Hematopoietic multipotent progenitor cell treated with erythropoietin and hydrocortisone succinate and interleukin-3 and kit ligand, for 17 days (in vitro differentiated cells): ENCODE data around the gene POM121C.
"Not testable (repeated sequence)": the region's sequence is repeated elsewhere in the genome, so short reads cannot be mapped to it uniquely, and the experiment has no call there.

Source experiments
- DNase-seq: peaks from one replicate; pipeline ENCODE4 v3.0.0-alpha.2; 2015; ENCODE audit warnings: low spot score

POM121C gene

DNA sequence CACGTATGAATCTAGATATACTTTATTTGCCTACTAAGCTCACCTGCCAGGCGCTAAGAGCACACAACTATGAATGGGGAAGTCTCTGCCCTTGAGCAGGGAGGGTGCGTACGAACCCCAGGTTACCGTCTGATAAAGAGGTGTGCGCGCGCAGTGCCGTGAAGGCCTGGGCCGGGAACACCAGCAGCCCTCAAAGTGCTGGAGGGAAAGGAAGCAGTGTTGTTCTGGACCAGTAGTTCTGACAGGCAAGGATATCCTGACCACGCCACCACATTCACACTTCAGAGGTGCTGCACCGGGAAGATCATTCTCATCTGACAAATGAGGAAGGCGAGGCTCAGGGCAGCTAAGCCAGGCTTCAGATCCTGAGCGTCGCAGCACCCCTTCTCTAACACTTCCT lies 62.6 kb downstream of the POM121C start:
- not testable (repeated sequence) for DNase-seq

- DNase-seq, result not testable (repeated sequence)
Measured at GRCh38 chr7:75421798-75422710, 64.0 kb downstream of the POM121C start.

DNA sequence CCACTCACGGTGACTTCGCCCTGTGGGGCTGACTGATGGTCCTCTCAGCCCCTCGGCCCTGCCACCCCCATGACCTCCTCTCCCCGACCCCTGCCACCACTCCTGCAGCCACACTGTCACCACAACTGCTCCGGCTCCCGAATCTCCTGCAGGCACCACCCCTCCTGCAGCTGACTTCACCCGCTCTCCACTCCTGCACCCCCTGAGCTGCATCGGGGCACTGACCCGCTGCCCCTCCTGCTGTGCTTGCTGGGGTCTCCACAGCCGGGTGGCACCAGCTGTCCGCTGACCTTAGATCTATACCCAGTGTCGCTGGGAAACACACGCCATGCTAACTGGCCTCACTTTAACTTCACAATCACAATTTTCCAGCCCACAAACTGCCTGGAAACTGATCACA lies 65.9 kb downstream of the POM121C start:
- not testable (repeated sequence) for DNase-seq

DNA sequence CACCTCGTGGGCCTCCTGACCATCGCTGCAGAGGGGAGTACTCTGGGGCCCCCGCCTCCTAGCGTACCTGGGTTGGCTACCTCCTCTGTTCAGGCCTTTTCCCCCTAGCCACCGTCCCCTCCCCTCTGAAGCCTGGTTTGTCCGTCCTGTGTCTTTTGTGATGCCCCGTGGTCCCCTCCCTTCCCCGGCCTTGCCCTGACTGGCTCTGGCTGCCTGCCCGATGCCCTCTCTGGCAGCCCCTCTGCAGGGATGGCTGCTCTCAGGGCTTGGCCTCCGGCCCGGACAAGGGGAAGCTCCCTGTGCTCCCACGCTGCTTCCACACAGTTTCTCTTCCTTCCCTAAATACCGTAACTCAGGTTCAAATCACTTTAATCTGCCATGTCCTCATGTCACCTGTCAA lies 66.4 kb downstream of the POM121C start:
- DNase-seq, result not testable (repeated sequence)

DNA sequence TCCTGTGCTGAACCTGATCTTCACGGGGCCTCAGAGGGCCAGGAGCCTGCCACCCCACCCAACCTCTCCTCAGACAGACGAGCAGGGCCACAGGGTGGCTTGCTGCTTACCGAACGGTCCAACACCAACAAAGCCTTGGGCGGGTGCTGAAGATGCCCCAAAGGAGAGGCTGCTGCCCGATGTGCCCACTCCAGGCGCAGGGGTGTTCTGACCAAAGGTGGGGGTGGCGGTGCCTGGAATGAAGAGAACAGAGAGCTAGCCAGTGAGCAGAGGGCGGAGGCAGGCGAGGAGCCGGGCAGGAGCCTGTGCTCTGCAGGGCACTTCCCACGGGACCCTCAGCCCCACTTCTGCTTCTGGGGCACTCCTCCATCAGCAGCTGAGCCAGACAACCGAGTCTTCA lies 66.9 kb downstream of the POM121C start:
- not testable (repeated sequence) for DNase-seq

GRCh38 chr7:75418292-75418858 lies 67.7 kb downstream of the POM121C start:
- not testable (repeated sequence) for DNase-seq

GRCh38 chr7:75416787-75417186 lies 69.3 kb downstream of the POM121C start:
- not testable (repeated sequence) for DNase-seq

DNA sequence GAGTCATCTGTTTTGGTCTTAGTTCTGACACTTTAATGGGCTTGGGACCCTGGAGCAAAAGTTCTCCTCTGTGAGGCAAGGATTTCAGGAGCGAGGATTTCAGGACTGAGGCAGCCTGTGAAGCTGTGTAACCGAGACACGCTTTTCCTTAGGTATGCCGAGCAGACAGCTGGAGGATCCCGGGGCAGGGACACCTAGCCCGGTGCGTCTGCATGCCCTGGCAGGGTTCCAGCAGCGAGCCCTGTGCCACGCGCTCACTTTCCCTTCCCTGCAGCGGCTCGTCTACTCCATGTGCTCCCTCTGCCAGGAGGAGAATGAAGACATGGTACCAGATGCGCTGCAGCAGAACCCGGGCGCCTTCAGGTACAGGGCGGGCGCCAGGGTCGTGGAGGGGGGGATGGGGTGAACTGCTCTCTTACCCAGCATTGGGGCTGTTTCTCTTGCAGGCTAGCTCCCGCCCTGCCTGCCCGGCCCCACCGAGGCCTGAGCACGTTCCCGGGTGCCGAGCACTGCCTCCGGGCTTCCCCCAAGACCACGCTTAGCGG lies 70.2 kb downstream of the POM121C start:
- not testable (repeated sequence) for DNase-seq

DNA sequence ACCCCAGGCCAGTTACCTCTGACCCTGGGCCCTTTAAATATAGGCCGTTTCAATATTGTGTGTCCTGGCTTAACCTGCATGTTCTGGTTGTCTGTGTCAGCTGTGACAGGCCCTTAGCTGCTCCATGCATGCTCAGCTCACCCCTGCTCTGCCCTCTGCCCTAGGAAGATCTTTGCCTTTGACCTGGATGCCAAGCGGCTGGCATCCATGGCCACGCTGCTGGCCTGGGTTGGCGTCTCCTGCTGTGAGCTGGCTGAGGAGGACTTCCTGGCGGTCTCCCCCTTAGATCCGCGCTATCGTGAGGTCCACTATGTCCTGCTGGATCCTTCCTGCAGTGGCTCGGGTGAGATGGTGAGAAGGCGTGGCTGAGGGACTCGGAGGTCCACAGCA lies 70.7 kb downstream of the POM121C start:
- DNase-seq, result not testable (repeated sequence)

- not testable (repeated sequence) for DNase-seq
Measured at GRCh38 chr7:75414708-75415427, 71.2 kb downstream of the POM121C start.

- not testable (repeated sequence) for DNase-seq
Measured at GRCh38 chr7:75414204-75414603, 71.9 kb downstream of the POM121C start.

DNA sequence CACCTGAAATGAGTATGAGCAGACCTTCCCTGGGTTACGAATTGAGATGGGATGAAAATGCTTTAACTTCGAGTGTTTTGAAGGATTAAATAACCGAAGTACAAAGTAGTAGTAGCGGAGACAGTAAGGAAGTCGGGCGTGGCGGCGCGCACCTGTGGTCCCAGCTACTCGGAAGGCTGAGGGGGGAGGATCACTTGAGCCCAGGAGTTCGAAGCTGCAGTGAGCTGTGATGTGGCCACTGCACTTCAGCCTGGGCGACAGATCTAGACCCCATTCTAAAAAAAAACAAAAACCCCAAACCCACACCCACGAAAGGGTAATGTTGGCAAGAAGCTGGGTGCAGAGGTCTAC lies 75.3 kb downstream of the POM121C start:
- DNase-seq, result not testable (repeated sequence)

GRCh38 chr7:75409880-75410822 lies 75.9 kb downstream of the POM121C start:
- DNase-seq, result not testable (repeated sequence)

DNA sequence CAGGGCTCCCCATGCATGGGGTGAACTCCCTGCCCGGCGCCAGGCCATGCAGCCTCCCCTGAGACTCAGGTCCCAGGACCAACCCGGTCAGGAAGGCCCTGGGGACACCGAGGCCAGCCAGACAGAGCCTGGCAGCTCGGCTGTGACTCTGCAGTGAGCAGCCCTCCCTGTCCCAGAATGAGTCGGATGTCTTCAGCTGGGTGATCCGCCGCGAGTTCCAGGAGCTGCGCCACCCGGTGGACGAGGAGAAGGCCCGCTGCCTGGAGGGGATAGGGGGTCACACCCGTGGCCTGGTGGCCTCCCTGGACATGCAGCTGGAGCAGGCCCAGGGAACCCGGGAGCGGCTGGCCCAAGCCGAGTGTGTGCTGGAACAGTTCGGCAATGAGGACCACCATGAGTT lies 81.4 kb downstream of the POM121C start:
- DNase-seq, result not testable (repeated sequence)

- not testable (repeated sequence) for DNase-seq
Measured at GRCh38 chr7:75403455-75404443, 82.3 kb downstream of the POM121C start.

DNA sequence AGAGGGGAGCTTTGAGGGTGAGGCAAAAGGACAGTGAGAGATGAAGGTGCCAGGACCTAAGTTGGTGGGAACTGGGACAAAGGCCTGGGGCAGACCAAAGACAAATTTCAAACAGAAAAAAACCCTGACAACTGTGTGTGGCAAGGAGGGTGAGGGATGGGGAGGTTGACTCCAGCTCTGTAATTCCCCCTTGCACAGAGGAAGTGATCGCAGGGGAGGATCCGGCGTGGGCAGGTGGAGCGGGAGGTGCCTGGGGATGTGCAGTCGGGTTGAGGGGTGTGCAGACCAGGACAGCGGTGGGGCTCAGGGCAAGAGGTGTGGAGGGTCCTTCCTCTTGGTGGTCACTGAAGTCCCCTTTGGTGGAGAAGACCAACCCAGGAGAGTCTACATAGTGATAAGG lies 85.5 kb downstream of the POM121C start:
- not testable (repeated sequence) for DNase-seq

- not testable (repeated sequence) for DNase-seq
Measured at GRCh38 chr7:75398771-75399700, 87.1 kb downstream of the POM121C start.

DNA sequence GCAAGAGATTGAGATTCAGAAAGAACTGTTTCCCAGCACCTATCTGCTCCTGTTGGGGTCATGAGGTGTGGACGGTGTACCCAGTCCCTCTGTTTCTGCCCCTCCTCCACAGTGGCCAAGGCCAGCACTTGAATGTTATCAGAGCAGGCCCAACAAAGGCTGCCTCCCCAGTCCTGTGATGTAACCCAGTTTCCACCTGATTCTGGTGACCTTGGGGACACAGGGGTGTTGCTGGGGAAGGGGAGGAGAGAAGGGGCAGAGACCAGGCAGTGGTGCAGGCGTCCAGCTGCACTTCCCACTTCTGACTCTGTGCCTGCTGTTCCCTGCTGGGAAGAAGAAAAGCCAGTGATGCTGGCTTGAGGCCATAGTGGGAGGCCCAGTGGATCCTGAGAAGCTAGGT lies 88.2 kb downstream of the POM121C start:
- DNase-seq, result not testable (repeated sequence)

- DNase-seq, result not testable (repeated sequence)
Measured at GRCh38 chr7:75395329-75395728, 90.8 kb downstream of the POM121C start, which contains the start of gene TRIM73. Gene TRIM73, plus strand, starts transcription at chr7:75395629. Its CDS starts 3,305 bp downstream, at chr7:75398934.
